OCI-M2 (cell line): ENCODE results near the gene STRN.
"Not testable (repeated sequence)": the region's sequence is repeated elsewhere in the genome, so short reads cannot be mapped to it uniquely, and the experiment has no call there.

ENCODE experiments used
- DNase-seq: peaks from one replicate; lab custom pipeline; 2025; ENCODE audit not compliant: unreplicated experiment; lab: John Stamatoyannopoulos, UW

STRN gene

GRCh38 chr2:36964496-36965058 lies 1.8 kb downstream of the STRN start:
- no peak for DNase-seq

DNA sequence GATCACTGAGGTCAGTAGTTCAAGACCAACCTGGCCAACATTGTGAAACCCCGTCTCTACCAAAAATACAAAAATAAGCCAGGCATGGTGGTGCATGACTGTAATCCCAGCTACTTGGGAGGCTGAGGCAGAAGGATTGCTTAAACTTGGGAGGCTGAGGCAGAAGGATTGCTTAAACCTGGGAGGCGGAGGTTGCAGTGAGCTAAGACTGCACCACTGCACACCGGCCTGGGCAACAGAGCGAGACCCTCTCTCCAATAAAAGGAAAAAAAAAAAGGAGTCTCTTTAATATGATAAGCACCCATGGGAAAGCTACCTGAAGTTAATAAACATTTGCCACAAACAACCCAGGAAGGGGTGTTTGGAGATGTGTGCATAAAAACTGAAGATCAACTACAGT lies 2.6 kb downstream of the STRN start:
- no peak for DNase-seq

GRCh38 chr2:36963106-36963505 lies 3.2 kb downstream of the STRN start:
- DNase-seq = no peak

DNA sequence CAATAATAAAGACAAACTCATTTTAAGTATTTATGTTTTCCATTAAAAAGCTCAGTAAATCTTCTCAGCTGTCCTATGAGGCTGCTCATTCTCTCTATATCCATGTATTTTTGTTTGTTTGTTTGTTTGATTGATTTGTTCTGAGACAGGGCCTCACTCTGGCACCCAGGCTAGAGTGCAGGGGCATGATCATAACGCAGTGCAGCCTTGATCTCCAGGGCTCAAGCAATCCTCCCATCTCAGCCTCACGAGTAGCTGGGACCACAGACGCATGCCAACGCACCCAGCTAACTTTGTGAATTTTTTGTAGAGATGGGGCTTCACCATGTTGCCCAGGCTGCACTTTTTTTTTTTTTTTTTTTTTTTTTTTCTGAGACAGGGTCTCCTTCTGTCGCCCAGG lies 5.6 kb downstream of the STRN start:
- no peak for DNase-seq

DNA sequence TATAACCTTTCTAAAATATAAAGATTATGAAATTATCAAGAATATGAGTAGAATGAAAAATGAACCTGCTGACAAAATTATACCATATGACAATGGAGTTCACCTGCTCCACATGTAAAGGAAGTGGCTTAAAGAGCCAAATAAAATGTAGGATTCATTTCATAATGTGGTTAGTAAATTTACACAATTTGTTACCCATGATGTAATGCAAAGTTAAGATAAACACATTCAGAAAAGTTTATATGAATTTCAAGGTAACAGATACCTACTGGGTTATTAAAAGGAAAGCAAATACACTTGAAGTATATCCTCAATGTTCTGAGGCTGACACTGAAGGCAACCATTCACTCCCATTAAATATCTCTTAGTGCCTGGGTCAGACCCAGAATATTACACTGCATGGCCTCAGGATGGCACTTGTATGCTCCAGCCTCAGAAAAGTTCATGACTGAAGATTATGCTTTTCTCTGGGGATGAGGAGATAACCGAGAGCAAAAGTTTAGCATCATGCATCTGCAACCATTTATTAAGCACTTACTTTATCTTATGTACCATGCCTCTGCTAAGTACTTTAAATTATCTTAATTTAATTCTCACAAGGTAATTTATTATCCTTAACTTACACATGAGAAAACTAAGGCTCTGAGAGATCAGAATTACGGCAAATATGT lies 6.2 kb downstream of the STRN start:
- DNase-seq = no peak

GRCh38 chr2:36954977-36955607 lies 11.2 kb downstream of the STRN start:
- no peak for DNase-seq

- no peak for DNase-seq
Measured at GRCh38 chr2:36952748-36953197, 13.6 kb downstream of the STRN start.

GRCh38 chr2:36951574-36951973 lies 14.8 kb downstream of the STRN start:
- no peak for DNase-seq

GRCh38 chr2:36951027-36951518 lies 15.3 kb downstream of the STRN start:
- DNase-seq = no peak

DNA sequence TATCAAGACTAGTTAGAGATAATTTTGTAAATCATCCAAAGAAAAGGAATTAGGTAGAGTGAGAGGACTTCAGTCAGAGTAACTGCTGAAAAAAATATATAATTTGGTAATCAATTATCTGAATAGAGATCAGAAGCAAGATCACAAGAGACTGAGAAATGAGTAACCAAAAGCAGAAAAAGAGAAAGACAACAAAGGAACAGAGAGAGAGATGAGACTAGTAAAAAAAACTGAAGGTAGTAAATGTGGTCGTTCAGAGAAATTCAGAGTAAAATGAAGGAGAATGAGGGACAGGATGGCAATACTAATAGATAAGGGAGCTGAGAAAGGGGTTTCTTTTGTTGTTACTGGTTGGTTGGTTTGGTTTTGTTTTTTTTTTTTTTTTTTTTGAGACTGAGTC lies 16.5 kb downstream of the STRN start:
- no peak for DNase-seq

- not testable (repeated sequence) for DNase-seq
Measured at GRCh38 chr2:36945240-36945639, 21.1 kb downstream of the STRN start.

DNA sequence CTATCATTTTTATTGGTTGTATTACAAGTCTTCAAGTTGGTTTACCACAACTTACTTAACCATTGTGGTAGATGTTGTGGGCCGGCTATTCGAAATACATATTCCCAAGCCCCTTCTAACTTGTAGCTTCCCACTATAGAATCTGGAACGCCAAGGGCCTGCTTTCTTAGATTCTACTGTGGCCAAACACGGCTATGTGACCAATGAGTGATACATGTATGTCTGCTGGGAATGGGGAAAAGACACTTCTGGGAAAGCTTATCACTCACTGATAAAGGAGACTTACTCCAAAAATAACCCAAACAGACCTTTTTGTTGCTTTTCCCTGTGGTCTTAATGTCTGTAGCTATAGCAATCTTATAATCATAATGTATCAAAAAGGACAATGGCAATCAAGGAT lies 24.5 kb downstream of the STRN start:
- DNase-seq = no peak

- not testable (repeated sequence) for DNase-seq
Measured at GRCh38 chr2:36936526-36936925, 29.8 kb downstream of the STRN start.

DNA sequence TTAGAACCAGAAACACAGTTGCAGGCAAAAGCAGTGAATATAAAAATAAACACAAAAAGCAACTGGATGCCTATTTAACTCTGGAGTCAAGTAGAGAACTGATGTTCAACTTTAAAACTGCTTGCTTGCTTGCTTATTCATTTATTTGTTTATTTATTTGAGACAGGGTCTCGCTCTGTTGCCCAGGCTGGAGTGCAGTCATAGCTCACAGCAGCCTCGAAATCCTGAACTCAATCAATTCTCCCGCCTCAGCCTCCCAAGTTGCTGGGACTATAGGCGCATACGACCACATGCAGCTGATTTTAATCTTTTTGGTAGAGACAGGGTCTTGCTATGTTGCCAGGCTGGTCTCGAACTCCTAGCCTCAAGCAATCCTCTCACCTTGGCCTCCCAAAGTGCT lies 34.6 kb downstream of the STRN start:
- DNase-seq = not testable (repeated sequence)

DNA sequence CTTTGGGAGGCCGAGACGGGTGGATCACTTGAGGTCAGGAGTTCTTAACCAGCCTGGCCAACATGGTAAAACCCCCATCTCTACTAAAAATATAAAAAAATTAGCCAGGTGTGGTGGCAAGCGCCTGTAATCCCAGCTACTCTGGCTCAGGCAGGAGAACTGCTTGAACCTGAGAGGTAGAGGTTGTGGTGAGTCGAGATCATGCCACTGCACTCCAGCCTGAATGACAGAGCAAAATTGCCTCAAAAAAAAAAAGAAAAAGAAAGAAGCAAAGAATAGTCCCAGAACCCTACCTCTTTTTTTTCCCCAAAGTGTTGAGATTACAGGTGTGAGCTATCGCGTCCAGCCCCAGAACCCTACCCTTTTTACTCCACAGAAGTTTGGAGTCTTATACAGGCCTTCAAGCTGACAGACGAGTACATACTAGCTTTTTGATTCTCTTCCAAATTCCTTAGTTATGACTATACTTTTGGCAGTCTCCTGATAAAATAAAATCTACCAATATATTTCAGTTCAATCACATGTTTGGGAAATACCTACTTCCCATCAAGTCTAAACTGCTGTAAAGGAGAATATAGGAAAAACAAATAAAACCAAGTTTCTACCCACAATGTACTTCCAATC lies 35.4 kb downstream of the STRN start:
- DNase-seq = not testable (repeated sequence)

GRCh38 chr2:36926175-36927132 lies 39.9 kb downstream of the STRN start:
- DNase-seq = not testable (repeated sequence)

DNA sequence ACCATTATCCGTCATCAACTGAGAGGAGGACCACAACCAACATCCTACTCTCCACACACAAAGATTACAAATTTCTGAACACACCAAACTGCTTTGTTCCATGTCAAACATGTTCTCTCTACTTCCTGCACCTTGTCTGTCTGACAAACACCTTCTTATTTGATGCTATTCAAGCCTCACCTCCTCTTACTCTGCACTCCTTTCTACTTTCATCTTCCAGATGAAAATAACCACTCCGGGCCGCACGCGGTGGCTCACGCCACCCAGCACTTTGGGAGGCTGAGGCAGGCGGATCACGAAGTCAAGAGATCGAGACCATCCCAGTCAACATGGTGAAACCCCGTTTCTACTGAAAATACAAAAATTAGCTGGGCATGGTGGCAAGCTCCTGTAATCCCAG lies 43.7 kb downstream of the STRN start:
- not testable (repeated sequence) for DNase-seq

GRCh38 chr2:36921984-36922383 lies 44.4 kb downstream of the STRN start:
- no peak for DNase-seq

DNA sequence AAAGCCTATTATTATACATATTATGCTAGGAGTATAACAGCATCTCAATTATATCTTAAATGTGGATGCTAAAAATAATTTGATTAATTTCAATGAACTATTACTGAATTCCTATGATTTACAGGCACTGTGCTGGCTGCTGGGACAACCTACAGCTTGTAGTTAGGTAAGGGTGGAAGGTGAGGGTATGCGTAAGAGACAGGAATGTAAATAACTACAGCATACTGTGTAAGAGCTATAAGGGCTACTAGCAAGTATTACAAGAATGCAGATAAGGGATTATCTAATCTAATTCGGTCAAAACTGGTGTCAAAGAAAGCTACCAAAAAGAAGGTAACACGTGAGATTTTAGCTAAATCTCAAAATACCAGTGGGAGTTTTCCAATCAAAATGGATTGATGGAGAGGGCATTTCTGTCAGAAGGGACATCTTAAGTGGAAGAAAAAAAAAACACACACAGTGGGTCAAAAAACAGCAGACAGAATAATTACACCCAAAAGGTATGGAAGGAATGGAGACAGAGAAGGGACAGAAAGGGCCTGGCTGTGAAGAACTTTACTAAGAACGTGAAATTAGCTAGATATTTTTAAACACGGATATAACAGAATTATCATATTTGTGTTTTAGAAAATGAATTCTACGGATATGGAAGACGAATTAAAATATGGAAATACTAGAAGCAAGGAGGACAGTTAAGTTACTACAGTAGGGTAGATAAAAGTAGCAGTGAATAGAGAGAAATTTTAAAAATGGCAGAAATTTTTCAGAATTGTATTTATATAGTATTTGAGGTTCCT lies 47.1 kb downstream of the STRN start:
- no peak for DNase-seq

- no peak for DNase-seq
Measured at GRCh38 chr2:36918307-36918706, 48.0 kb downstream of the STRN start.
